Measurements from ENCODE around the gene PAK1IP1.
"Not testable (repeated sequence)": the region's sequence is repeated elsewhere in the genome, so short reads cannot be mapped to it uniquely, and the experiment has no call there.

PAK1IP1 gene, protein sequence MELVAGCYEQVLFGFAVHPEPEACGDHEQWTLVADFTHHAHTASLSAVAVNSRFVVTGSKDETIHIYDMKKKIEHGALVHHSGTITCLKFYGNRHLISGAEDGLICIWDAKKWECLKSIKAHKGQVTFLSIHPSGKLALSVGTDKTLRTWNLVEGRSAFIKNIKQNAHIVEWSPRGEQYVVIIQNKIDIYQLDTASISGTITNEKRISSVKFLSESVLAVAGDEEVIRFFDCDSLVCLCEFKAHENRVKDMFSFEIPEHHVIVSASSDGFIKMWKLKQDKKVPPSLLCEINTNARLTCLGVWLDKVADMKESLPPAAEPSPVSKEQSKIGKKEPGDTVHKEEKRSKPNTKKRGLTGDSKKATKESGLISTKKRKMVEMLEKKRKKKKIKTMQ

DNA sequence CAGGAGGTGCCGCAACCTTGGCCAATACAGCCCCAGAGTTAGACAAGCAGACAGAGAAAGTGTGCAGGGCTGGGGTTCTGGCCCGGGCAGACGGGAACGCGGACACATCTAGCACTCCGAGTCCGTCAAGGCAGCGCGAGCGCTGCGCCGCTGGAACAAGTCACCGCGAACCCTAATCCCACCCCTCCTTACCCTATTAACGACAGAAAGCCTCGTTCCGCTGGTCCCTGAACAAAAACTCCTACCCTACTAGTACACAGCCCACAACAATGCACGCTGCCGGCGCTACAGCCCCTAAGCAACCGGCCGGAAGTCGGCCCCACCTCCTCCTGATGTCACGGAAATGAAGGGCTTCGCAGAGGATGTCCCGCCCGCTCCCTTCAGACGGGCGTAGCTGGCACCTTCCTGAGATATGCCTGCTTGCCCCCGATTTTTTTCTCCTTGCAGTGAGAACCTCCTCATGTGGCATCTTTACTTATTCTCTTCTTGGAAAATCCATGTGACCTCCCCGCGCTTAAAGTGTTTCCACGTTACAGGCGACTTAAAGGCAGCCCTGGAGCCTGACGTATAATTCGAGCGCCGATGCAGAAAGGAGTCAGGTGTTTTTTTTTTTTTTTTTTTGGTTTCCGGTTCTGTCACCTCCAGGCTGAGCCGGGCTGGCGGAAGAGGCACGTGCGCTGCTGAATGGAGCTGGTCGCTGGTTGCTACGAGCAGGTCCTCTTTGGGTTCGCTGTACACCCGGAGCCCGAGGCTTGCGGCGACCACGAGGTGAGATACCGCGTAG lies at the start of gene PAK1IP1, which contains the start of gene C6orf52:
PAK1IP1 (plus strand) TSS at position 671 of the 784 bp plus-strand sequence; CDS start at position 685, 14 bp downstream.
C6orf52 (minus strand) TSS at position 315 of the 784 bp plus-strand sequence. CDS start 7,066 bp downstream, outside the sequence.
- DNase-seq (ENCODE audit: low read depth) = peak; percentile 92

DNA sequence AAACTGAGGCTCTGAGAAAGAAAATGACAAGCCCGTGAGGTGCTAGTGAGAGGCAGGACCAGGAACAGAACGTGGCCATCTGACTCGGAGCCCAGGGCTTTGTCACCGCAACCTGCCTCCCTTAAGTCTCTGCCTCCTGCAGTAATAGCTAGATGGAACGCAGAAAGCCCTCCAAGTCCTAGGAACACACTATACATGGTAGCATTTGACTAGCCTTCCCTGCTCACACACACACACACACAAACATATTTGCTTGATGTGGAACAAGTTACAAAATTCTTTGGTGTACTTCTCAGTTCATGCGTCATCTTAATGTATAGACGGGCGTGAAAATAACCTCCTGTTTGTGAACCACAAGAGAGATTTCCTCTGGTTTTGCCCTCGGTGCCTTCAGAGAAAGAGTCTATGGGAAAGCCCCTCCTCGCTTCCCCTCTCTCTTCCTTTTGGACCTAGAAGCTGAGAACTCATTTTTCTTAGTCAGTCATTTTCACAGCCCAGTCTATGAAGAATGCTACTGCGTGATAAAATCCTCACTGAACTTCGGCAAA lies 39.2 kb upstream of the PAK1IP1 start:
- DNase-seq (ENCODE audit: low read depth) = no peak

DNA sequence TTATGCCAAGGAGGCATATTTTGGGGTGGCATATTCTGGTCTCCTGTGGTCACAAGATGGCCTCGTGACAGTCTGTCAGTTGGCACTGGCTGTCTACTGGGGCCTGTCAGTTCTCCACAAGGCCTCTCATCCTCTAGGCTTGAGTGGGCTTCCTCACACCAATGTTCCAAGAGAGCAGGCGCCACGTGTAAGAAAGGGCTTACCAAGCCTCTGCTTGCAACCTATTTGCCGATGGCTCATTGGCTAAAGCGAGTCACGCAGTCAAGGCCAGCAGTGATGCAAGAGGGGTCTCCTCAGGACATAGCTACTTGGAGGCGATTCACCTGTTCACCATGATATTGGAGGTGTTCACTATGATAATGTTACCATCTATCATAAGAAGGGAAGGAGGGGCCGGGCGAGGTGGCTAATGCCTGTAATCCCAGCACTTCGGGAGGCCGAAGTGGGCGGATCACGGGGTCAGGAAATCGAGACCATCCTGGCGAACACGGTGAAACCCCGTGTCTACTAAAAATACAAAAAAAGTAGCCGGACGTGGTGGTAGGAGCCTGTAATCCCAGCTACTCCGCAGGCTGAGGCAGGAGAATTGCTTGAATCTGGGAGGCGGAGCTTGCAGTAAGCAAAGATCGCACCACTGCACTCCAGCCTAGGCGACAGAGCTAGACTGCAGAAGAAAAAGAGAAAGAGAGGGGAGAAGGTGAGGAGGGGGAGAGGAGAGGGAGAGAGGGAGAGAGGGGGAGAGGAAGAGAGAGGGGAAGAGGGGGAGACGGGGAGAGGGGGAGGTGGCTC lies 35.7 kb upstream of the PAK1IP1 start:
- DNase-seq (ENCODE audit: low read depth) = no peak

DNA sequence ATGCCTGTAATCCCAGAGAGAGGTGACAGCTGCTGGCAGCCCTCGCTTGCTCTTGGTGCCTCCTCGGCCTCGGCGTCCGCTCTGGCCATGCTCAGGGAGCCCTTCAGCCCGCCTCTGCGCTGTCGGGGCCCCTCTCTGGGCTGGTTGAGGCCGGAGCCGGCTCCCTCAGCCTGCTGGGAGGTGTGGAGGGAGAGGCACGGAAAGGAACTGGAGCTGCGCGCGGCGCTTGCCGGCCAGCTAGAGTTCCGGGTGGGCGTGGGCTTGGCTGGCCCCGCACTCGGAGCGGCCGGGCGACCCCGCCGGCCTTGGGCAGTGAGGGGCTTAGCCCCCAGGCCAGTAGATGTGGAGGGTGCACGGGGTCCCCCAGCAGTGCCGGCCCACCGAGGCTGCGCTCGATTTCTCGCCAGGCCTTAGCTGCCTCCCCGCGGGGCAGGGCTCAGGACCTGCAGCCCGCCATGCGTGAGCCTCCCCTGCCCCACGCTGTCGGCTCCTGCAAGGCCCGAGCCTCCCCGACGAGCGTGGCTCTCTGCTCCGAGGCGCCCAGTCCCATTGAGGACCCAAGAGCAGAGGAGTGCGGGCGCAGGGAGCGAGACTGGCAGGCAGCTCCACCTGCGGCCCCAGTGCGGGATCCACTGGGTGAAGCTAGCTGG lies 34.9 kb upstream of the PAK1IP1 start:
- DNase-seq (ENCODE audit: low read depth) = no peak

DNA sequence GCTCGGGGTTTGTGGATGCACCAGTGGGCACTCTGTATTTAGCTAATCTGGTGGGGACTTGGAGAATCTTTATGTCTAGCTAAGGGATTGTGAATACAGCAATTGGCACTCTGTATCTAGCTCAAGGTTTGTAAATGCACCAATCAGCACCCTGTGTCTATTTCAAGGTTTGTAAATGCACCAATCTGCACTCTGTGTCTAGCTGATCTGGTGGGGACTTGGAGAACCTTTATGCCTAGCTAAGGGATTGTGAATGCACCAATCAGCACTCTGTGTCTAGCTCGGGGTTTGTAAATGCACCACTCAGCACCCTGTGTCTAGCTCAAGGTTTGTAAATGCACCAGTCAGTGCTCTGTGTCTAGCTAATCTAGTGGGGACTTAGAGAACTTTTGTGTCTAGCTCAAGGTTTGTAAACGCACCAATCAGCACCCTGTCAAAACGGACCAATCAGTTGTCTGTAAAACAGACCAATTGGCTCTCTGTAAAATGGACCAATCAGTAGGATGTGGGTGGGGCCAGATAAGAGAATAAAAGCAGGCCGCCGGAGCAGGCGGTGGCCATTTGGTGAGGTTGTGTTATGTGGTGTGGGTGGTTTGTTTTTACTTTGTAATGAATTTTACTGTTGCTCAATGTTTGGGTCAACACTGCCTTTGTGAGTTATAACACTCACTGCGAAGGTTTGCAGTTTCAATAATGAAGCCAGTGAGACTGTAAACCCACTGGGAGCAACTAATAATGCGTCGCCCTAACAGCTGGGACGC lies 34.2 kb upstream of the PAK1IP1 start:
- DNase-seq (ENCODE audit: low read depth) = not testable (repeated sequence)

DNA sequence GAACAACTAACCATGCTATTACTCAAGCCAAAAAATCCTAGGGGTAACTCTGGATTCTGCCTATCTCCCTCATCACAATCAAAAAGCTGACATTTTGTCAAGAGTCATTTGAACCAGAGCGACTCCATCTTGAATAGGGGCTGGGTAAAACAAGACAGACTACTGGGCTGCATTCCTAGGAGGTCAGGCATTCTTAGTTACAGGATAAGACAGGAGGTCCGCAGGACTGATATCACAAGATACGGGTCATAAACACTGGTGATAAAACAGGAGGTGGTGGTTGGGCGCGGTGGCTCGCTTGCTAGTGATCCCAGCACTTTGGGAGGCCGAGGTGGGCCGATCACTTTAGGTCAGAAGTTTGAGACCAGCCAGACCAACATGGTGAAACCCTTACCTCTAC lies 32.6 kb upstream of the PAK1IP1 start:
- DNase-seq (ENCODE audit: low read depth) = no peak

DNA sequence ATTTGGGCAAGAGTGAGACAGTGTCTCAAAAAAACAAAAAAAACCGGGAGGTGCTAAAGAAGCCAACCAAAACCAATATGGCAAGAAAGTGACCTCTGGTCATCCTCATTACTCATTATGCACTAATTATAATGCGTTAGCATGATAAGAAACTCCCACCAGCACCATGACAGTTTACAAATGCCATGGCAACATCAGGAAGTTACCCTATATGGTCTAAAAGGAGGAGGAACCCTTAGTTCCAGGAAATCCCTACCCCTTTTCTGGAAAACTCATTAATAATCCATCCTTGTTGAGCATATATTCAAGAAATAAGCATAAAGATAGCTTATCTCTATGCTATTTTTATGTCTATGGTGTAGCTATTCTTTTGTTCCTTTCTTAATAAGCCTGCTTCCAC lies 32.0 kb upstream of the PAK1IP1 start:
- DNase-seq (ENCODE audit: low read depth) = no peak

DNA sequence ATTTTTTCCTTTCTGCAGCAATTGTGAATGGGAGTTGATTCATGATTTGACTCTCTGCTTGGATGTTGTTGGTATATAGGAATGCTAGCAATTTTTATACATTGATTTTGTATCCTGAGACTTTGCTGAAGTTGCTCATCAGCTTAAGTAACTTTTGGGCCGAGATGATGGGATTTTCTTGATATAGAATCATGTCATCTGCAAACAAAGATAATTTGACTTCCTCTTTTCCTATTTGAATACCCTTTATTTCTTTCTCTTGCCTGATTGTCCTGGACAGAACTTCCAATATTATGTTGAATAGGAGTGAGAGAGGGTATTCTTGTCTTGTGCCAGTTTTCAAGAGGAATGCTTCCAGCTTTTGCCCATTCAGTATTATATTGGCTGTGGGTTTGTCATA lies 29.2 kb upstream of the PAK1IP1 start:
- not testable (repeated sequence) for DNase-seq (ENCODE audit: low read depth)

DNA sequence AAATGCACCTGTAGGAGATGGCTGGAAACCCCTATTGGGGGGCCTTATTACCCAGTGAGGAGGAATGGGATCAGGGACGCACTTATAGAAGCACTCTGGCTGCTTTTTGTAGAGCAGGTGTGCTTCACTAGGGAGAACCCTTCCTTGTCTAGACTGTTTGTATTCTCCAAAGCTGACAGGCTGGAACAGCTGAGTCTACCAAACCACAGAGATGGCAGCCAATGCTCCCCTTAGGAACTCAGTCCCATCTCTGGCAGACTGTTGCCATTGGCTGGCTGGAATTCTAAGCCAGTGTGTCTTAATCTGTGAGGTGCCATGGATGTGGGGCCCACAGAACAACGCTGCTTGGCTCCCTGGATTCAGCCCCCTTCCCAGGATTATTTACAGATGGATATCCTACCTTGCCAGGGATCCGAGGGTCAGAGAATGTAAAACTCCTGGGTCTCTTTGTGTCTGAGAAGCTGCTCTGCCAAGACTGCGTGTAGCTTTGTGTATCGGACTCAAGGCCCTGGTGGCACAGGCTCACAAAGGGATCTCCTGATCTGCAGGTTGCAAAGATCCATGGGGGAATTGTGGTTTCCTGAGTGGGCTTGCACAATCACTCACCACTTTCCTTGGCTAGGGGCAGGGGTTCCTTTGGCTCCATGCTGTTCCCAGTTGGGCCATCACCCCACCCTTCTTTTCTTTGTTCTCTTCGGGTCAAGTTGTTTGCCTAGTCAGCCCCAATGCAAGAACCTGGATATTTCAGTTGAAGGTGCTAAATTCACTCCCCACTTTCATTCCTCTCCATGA lies 26.4 kb upstream of the PAK1IP1 start:
- DNase-seq (ENCODE audit: low read depth) = no peak

DNA sequence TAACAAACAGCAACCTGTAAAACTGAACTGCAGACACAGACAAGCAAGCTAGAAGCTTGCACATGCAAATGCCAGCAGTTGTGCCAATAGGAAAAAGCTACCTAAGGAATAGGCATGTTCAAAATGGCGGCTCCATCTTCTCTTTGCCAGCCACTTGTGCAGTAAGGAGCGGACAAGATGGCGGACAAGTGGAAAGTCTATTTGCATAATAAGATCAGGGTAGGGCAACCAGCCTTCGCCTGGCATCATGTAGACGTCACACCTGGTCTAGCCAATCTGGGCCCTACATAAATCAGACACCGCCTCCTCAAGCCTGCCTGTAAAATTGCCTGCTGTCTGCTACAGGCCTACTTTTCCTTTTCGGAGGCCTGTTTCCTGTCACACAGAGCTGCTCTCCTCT lies 18.4 kb upstream of the PAK1IP1 start:
- no peak for DNase-seq (ENCODE audit: low read depth)

DNA sequence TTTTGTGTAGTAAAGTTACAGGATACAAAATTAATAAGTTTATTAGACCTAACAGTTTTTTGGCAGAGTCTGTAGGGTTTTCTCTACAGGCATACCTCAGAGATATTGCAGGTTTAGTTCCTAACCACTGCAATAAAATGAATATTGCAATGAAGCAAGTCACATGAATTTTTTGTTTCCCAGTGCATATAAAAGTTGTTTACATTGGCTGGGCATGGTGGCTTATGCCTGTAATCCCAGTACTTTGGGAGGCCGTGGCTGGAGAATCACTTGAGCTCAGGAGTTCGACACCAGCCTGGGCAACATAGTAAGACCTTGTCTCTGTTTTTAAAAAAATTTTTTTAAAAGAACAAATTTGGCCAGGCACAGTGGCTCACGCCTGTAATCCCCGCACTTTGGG lies 16.3 kb upstream of the PAK1IP1 start:
- no peak for DNase-seq (ENCODE audit: low read depth)

DNA sequence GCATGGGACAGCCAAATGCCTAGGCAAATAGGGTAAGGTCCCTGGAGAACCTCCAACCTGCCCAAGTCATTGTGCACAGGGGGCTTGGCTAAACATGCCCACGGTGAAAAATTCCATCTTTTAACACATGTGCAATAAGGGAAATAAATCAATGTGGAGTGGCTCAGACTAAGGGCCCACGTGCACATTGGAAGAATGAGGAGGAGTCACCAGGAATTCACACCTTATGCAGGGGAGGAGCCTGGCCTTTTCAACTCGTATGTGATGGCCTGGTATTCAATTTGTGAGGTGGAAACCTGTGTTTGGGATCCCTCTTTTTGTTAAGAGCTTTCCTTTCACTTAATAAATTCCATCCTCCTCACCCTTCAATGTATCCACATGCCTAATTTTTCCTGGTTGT lies 13.0 kb upstream of the PAK1IP1 start:
- no peak for DNase-seq (ENCODE audit: low read depth)

DNA sequence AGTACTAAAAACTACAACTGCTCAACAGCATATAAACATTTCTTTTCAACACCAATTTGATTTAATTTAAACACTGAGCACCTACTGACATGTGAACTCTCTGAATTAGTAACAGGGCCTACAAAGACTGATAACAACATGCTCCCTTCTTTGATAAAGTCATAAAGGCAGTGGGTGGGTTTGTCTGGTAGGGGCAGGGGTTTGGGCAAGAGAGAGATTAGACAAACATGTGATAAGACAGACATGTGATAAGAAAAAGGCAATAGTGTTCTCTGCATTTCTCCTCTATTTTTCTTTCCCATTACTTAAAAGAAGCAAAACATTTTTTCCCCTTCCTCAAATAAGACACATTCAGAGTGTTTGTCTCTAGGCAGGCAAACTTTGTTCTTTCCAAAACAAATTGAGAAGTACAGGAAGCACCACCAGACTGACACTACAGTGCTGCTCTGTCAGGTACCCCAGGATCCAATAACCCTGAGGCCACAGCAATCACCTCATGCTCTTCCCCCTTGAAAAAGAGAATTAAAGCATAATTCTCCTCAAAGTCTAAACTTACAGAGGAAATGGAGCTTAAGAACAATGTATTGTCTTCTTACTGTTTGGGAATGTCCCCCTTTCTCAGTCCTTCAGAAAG lies 12.3 kb upstream of the PAK1IP1 start:
- DNase-seq (ENCODE audit: low read depth) = no peak

DNA sequence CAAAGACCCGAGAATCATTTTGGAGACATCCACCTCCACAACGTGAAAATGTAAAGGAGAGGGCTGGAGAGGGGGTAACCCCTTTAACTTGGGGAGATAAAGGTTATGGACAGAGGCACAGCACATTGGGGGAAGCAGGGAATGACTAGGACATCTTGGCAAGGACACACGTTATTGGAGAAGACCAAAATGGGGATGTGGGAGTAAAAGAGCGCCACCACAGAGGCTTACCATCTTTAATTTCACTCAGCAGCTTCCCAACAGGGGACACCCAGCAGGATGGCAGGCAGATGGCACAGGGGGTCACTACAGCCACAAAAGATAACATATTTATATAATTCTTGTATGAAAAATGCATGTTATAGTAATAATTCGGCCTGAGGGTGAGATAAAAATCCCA lies 10.2 kb upstream of the PAK1IP1 start:
- no peak for DNase-seq (ENCODE audit: low read depth)

DNA sequence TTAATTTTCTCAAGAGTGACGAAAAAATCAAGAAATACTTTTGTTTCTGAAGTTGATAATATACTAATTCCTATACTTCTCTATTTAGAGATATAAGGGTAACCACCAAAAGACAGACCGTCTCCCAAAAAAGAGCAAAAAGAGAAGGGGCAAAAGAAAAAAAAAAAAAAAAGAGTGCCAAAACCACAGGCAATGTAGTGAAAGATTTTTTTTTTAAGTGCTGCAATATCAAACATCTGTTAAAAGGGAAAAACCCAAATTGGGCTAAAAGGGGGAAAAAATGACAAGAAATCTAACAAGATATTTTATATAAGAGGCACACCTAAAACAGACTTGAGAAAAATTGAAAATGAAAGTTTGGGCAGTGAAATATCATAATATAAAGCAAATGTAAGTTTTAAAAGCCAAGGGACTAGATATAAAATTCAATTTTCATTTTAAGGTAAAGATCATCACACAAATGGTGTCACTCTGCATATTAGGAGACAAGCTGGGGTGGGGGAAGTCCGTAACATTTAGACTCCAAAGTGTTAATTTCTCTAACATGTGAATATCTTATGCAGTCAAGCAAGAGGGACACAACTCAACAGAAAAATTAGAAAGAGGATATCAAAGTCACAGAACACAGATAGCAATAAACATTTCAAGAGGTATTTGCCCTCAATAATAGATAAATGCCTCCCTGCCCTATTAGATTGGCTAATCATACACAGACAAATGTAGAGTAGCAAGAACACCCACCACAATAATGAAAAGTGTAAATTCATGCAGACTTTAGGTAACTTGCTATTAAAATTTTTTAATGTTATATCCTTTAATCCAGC lies 9.5 kb upstream of the PAK1IP1 start:
- DNase-seq (ENCODE audit: low read depth) = no peak

DNA sequence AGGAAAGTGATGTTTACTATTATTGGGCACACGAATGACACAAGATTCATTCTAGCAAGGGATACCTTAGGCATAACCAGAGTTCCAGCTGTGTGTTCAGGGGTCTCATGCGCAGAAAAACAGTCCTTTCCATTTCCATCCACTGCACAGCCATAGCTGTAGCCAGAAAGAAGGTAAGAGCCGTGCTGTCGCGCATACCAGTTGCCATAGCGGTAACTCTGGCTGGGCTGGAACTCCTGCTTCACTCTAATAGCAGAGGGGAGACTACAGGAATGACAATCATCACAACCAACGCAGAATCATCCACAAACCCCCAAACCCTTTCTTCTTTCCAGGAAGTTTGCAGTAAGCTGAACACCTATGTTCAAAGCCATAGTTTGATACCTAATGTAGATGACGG lies 7.9 kb upstream of the PAK1IP1 start:
- DNase-seq (ENCODE audit: low read depth) = no peak

DNA sequence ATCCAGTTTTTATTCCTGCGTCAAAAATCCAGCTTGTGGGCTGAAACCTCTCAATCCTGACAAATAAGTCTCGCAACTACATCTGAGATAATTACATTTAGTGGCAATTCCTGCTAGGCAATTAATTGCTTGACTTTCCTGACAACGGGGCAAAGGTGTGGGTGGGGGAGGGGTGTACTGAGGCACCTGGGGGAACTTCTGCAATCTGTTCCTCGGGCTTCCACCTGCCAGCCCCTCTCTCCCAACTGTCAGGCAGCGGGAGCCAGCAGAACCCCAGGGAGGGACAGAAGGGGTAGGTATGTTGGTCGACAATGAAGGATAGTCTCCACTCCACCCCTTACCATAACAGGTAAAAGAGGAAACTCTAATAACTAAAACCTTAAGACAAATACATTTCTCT lies 7.2 kb upstream of the PAK1IP1 start:
- DNase-seq (ENCODE audit: low read depth) = no peak

DNA sequence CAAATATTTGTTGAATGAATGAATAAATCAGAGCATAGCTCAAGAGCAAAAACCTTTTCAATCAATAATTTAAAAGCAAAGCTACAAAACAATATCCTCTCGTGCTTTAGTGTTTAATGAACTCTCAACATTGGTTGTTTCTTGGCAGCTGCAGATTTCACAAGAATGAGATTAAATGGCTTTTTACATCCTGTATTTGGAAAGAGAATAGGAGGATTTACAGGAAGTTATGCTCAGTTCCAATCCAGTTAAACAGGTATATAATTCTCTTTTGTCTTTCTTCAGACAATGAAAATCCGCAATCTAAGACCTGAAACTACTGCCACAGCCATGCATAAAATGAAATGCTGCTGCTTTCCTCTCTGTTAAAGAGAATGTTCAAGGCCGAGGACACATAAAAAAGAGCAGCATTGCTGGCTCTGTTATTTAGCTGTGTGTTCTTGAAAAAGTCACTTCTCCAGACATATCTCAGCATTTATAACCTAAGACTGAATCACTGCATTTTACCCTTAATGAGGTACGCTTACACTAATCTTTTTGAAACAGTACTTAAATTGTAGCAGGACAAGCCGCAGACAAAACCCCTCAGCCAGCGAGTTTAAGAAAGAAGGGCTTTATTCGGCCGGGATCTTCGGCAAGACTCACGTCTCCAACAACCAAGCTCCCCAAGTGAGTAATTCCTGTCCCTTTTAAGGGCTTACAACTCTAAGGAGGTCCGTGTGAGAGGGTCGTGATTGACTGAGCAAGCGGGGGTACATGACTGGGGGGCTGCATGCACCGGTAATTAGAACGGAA lies 3.9 kb upstream of the PAK1IP1 start:
- no peak for DNase-seq (ENCODE audit: low read depth)
